Activated CD4-positive, alpha-beta T cell treated with anti-CD3 and anti-CD28 coated beads, Interleukin-2, amount 50 U/mL, for 24 hours (primary cell): Measurements from ENCODE around the gene PPIL1.
A peak's percentile ranks its signal among the peaks of the same experiment; 100 is the strongest.

ENCODE experiments used
- DNase-seq, 2 donors: peaks; one replicate each; pipeline ENCODE4 v3.0.0-alpha.2; 2020; ENCODE audit warnings: low read depth in 1 of 2, low spot score in 1 of 2

PPIL1 gene

DNA sequence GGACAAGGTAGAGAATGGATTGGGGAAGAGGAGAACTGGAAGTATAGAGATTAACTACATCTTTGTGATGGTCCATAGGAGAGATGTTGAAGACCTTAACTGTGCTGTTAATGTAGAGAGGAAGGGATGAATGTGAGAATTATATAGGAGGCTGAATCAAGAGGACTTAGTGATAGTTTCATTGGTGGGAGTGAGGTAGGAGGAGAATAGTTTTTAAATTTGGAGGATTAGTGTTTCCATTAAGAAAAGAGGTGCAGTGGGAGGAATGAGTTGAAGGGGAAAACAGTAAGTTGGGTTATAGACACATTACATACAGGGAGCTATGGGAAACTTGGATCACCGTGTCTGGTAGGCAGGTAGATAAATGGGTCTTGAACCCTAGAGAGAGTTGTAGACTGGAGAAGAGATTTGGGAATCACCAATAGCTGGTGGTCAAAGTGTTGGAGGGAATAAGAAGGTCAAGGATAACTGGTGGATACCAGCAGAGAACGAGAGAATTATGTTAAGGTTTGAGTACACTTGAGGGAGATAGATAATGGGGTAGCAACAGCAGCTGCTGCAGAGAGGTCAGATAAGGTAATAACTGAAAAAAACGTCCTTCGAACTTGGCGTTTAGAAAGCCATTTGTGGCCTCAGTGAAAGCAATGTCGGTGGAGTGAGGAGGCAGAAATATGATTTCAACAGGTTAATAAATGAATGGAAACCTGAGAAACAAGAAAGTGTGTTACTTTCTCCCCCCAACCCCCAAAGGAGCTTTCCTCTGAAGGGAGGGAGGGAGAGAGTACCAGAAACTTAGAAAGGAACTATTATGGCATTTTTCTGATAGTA lies 14.3 kb upstream of the PPIL1 start:
- DNase-seq: no peak

DNA sequence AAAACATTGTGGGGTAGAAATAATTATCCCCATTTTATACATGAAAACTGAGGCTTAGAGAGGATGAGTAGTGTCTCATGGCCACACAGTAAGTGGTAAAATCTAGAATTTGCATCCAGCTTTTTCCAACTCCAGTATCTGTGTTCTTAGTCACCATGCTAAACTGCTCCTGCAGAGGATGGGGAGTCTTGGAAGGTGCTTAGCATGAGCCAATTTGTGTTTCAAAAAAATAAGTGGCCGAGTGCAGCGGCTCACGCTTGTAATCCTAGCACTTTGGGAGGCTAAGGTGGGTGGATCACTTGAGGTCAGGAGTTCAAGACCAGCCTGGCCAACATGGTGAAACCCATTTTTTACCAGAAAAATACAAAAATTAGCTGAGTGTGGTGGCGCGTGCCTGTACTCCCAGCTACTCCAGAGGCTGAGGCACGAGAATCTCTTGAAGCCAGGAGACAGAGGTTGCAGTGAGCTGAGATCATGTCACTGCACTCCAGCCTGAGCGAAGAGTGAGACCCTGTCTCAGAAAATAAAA lies 13.6 kb upstream of the PPIL1 start:
- no peak for DNase-seq

DNA sequence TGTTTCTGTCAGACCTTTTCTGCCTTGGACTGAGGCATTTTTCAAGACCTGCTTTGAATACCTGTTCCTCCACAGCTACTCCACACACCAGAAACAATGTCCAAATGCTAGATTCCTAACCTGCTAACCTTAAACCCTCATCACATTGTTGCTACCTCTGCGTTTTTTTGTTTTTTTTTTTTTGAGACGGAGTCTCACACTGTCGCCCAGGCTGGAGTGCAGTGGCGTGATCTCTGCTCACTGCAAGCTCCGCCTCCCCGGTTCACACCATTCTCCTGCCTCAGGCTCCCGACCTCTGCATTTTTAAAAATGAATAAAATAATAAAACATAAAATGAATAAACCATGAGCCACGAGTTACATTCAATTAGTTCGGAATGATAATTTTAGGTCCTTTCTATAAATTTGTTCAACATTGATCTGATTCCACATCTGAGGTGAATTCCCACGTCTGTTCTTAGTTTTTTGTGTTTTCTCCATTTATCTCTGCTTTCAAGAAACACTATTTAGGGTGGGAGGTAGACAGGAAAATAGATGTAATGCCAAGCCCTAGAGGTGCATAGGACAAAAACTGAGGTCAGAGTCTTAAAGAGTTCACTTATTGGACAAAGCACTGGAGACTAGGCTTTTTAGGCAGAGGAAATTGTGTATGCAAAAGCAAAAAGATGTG lies 12.5 kb upstream of the PPIL1 start:
- DNase-seq: no peak

DNA sequence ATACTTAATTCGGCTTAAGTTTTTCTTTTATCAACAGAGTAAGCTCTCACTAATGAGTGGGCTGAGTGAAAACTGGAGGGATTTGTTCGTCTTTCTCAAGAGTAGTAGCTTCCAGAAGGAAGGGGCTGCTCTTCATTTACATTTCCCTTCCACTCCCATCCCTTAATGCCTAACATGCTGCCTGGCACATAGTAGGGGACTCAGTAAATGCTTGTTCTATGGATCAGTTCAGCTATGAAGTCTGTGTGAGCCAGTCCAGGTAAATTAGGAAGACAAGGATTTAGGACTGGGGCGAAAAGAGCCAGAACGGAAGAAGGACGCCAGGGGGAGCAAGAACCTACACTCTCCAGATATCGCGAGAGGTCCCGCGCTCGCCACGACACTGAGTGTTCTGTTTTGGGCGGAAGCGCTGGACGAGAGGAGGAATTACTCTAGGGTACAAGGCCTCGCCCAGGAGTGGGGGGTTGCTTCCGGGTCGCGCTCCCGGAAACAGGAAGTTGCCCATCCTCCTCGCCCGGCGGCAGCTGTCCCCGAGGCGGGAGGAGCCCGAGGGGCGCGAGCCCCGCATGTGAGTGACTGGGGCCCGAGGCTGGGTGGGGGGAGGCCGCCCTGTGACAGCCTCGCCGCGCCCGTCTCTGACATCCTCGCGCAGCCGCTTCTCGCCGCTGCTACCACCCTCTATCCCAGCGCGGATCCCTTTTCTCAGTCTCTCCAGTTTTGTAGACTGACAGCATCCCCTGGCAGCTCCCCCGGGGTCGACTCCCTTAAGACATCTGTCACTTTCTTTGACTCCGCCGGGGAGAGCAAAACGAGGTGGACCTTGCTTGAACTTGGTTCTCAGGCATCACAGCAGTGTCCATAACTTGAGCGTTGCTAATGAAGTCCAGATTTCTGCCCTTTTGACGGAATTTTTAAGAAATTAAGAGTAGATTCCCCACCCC lies 11.1 kb upstream of the PPIL1 start, which contains the start of gene C6orf89:
C6orf89 (plus strand) TSS at position 492 of the 941 bp plus-strand sequence. CDS start 13,493 bp downstream, outside the sequence.
- DNase-seq: peak; percentile 88 to 98

DNA sequence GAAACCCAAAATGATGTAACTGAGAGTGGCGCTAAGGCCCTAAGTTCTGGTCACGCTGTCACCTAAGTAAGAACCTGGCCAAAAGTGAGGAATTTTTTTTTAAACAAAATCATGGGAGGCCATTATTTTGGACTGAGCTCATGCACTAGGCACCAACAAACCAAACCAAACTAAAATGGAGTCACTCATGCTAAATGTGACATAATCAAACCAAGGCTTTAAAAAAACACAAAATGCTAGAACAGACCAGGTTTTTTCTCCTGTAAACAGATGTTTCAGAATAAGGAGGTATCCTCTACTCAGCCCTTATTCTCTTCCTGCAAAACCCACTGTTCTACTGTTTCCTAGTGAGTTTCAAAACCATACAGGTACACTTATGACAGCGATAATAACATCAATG lies 10.0 kb upstream of the PPIL1 start:
- no peak for DNase-seq

DNA sequence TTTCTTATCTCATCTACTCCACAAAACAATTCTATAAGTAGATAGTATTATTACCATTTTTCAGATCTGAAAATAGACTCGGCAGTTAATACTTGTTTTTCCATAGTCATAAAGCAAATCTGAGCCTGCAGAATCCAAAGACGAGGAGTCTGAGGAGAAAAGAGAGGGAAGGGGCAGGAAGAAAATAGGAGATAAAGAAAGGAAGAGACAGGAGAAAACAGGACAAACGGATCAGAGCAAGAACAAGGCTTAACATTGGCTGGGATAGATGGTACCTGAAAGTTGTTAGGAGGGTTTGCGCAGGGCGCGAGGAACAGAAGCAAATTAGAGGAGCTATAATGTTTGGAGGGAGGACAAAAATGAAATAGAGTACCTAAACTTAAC lies 639 bp upstream of the PPIL1 start:
- no peak for DNase-seq

DNA sequence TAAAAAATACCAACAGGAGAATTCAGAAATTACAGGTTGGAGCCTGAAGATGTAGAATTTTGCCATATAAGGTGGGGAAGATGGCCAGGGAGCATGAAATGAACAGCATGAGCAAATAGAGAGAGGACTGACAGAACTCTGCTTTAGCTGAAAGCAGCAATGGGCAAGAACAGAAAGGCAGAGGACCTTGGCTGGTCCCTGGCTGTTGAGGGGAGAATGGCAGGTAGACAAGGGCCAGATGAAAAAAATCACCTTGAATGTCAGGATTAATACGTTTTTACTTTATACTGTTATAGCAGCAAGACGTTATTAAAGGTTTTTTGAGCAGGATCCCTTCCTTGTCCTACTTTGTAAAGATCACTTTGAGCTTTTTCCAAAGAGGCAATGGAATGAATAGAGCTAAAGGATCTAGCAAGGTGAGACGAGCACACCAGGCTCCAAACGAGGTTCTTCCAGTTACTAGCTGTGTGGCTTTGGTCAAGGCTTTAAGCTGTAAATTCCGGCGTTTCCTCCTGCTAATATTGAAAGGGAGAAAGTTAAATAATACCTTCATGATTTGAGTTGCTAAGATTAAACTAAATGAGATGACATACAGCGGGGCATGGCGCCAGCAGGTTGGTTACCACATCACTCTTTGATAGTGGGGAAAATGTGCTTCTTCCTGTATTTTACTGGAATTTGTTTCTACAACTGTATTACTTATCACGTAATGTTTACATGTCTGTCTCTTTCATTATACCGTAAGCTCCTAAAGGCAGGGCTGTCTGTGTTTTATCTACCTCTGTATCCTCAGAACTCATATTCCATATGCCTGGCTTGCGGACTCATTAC lies 776 bp downstream of the PPIL1 start:
- no peak for DNase-seq

DNA sequence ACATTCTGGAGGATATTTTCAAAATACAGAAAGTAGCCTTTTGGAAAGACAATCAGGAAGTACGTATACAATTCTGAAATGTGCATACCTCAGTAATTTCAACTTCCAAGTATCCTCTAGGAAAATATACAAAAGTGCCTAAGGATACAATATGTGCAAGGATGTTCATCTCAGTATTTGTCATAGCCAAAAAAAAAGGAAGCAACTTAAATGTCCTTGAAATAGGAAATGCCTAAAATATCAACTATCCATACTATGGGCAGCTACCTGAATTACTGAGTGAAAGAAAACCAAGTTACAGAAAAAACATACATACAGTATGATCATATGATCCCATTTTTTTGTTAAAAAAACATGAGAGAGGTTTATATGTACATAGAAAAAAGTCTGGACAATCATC lies 1.5 kb downstream of the PPIL1 start:
- no peak for DNase-seq

DNA sequence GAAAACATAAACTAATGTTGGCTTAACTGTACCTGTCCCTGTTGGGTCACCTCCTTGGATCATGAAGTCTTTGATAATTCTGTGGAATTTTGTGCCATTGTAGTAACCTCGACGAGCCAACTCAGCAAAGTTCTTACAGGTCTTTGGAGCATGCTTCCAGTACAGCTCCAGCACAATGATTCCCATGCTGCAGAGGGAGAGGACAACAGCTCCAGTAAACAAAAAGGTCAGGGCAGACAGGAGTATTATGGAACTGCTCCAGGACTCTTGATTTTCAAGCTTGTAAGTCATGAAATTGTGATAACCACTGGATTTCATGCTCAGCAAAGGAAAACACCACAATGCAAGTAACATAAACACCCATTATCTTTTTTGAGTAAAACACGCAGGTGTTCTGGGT lies 2.9 kb downstream of the PPIL1 start:
- no peak for DNase-seq

DNA sequence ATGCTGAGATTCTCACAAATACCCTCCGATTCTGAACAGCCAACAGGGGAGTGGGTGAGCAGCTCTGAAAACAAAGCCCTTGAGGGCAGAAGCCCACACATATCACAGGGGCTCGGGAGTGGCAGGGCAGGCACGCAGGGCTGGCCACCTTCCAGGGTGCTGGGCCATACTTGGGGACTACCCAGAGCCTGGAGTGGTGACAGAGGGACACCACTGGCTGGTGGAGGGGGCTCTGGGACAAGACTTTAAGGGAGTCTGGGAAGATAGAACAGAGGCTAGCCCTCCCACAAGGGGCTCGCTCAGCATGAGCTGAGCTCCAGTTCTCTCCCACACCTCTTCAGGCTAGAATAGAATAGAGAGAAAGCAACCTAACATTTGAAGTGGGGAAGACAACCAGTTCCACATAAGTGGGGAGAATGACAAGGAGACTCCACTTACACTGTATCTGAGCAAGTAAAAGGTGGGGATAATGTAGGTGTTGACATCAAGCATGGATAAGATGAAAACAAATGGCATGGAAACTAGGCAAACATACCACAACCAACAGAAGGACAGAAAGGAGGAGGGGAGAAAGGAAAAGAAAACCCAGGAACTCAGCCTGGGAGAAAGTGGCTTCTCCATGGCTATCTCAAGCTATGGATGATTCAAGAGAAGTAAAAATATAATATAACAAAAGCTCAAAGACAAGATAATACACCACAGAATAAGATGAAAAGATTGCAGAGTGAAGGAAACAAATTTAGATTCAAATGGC lies 7.0 kb downstream of the PPIL1 start:
- no peak for DNase-seq

DNA sequence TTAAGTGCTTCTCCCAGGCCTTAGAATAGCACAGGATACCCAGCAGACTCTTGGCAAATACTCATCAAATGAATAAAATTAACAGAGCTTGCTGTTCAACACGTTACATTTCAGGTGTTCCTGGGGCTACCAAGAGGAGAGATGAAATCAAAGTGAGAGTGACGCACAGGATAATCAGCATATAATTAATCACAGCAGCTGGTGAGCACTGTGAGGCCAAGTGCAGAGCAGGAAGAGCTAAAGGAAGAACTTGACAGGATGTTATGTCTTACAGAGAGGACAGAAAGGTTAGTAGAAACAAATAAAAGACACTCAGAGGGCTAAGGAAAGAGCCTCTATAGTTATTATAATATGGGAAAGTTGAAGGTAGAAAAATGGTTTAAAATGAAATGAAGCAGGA lies 8.8 kb downstream of the PPIL1 start:
- no peak for DNase-seq

DNA sequence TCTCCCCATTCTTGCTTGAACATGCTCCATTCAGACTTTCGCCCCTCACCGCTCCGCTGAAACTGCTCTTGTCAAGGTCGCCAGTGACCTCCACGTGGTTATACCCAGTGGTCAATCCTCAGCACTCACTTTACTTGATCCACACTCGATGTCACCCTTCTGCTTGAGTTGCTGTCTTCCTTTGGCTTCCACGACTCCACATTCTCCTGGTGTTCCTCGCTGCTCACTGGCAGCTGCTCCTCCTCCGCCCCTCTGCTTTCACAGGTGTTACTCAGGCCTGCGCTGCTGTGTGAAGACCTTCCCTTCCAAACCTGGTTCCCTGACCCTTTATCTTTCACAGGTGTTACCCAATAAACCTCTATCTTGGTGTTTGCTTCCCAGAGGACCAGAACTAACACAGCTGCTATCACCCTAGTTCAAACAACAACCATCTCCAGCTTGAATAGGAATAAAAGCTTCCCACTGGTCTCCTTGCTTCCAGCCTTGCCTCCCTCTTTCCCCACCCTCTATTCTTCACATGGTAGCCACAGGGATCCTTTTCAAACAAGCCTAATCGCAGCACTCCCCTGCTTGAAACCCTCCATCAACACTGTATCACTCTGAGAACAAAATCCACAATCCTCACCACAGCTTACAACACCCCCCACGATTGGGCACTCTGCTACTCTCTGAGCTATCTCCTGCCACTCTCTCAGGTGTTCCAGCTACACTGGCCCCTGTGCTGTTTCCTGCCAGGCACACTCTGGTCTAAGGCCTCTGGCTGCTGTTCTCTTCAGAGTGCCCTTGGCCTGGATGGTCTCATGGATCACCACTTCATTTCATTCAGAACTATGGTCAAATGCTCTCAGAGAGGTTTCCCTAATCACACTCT lies 10.7 kb downstream of the PPIL1 start:
- DNase-seq: no peak

DNA sequence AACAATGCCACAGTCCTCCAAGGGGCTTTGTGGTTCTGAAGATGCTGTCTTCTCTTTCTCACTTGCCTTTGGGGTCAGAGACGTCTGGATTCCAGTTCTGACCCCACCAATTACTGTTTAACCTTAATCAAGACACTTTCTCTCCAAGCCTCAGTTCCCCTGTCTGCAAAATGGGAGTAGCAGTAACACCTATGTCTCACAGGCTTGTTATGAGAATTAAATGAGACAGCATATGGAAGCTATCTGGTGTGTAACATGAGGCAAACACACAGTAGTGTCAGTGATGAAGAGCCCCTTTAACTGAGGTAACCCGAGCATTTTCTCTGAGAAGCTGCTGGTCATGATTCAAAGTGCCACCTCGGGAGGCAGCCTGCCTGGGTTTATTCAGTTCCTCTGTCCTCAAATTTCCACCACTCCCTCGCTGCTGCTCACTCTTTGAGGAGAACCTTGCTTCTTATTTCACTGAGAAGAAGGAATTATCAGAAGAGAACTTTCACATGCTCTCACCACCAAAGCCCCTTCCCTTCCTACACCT lies 11.7 kb downstream of the PPIL1 start:
- no peak for DNase-seq

DNA sequence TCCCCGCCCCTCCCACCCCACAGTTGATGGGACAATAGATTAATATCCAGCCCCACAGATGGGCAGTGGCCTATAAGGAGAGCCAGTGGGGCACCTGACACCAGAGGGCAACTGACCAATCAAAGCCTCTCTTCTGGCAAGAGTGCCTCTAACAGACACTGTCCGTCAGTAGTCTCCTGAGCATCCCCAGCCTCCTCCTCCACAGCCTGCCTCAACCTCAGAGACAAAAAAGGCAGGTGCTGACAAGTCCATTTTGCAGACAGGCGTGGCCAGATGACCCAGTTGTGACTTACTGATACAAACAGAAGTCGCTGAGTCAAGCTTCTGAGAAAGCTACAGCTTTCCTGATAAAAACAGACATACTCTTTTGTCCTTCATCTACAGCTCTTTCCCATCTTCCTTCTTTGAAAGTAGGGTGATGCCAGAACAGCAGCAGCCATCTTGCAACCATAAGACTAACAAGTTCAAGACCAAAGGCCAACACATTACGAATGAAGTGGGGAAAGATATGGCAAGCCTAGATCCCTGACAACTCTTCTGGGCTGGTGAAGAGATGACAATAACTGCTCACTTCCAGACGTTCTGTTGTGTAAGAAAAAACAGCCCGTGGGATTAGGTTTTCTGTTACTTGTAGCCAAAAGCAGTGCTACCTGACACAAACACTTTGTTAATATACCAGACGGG lies 12.3 kb downstream of the PPIL1 start:
- DNase-seq: no peak

DNA sequence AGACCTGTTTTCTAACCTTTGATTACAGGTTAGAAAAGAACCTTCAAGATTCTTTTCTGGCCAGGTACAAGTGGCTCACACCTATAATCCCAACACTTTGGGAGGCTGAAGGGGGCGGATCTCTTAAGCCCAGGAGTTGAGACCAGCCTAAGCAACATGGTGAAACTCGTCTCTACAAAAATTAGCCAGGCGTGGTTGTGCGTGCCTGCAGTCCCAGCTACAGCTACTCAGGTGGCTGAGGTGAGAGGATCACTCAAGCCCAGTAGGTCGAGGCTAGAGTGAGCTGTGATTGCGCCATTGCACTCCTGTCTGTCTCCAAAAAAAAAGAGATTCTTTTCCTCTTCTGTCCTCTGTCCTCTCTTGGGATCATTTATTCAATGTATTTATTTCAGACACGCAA lies 14.5 kb downstream of the PPIL1 start:
- no peak for DNase-seq

DNA sequence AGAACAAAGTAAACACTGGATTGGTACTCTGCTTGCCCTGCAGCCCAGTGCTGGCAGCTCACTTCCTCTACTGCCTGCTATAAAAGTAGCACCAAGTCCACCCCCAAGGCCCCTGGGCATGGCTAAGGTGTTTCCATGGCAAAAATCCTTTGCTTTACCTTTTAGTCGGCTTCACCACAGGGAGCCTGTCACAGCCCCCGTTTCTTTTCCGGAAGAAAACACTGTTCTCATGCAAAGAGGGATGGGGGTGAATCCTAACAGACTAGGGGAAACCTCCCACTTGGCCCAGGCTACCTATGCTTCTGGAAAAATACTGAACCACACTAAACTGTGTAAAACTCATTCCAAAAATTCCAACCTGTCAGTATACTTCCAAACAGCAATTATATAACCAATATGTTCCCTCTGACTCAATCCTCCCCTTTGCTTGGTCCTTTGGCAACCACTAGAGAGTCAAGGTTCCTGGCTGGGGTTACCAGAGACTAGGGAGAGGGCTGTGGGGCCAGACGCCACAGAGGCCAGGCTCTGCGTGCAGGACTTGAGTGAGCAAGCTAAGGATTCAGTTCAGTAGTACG lies 16.1 kb downstream of the PPIL1 start:
- DNase-seq: no peak

DNA sequence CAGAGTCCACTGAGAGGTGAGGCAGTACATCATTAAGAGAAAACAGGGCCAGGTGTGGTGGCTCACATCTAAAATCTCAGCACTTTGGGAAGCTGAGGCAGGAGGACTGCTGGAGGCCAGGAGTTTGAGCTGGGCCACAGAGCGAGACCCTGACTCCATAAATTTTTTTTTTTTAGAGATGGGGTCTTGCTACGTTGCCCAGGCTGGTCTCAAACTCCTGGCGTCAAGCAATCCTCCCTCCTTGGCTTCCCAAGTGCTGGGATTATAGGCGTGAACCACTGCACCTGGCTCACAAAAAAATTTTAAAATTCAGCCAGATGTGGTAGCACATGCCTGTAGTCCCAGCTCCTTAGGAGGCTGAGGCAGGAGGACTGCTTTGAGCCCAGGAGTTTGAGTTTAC lies 17.3 kb downstream of the PPIL1 start:
- no peak for DNase-seq

DNA sequence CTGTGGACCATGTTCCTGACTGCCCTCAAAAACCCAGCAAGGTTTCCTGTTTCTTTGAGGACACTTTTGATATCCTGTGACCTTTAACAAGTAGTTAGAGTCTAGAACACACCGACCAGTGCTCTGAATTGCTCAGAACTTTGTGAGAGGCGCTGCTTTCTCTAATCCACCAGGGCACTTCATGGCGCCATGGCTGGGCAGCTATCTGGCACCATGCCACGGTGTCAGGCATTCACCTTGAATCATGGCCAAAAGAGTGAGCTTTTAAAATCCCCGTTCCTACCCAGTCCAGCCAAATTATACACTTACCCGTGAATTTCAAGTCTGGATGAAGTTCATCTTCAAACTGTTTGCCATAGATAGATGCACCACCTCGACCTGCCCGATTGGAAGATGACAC lies 18.3 kb downstream of the PPIL1 start:
- no peak for DNase-seq
